ENCODE results near the gene RABGAP1. TPM values are rescaled to one million over a fixed set of nuclear protein-coding genes. Genes with fewer than 3 reads are reported as not detected.

The RABGAP1 gene
- total RNA-seq, 2 experiments from 2014 or later: 16.8 to 46.6 TPM

DNA sequence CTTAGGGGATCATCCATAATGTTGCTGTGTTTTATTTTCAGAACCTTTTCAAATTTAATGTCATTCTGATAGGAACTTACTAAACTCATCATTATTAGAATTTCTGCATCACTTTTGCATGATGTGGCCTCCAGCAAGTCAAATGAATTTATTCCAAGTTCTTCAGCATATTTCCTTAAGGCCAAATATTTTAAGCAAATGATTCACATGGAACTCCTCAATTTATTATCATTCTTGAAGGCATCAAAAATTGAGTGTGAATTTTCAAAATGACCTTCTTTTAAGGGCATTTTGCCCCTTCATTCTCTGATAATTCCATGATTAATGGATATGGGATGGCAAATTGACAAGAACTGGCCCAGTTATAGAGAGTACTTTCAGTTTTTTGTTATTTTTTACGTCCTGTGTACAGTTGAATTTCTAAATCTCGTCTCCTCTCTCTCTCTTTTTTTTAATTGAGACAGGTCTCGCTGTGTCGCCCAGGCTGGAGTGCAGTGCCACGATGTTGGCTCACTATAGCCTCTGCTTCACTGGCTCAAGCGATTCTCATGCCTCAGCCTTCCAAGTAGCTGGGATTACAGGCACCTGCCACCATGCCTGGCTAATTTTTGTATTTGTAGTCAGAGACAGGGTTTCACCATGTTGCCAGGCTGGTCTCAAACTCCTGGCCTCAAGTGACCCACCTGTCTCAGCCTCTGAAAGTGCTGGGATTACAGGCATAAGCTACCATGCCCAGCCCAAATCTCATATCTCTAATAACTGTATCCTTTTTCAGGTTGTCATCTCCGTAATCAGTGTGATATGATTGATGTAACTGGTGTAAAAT is 121.7 kb downstream of the RABGAP1 start:
- TF ChIP-seq, protein P1, sequence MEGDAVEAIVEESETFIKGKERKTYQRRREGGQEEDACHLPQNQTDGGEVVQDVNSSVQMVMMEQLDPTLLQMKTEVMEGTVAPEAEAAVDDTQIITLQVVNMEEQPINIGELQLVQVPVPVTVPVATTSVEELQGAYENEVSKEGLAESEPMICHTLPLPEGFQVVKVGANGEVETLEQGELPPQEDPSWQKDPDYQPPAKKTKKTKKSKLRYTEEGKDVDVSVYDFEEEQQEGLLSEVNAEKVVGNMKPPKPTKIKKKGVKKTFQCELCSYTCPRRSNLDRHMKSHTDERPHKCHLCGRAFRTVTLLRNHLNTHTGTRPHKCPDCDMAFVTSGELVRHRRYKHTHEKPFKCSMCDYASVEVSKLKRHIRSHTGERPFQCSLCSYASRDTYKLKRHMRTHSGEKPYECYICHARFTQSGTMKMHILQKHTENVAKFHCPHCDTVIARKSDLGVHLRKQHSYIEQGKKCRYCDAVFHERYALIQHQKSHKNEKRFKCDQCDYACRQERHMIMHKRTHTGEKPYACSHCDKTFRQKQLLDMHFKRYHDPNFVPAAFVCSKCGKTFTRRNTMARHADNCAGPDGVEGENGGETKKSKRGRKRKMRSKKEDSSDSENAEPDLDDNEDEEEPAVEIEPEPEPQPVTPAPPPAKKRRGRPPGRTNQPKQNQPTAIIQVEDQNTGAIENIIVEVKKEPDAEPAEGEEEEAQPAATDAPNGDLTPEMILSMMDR (conservative IDR thresholded peaks at IDR 0.05; ENCODE audit: low read length): no peak
- TF ChIP-seq EZH2phosphoT487 (IDR thresholded peaks at IDR 0.05; ENCODE audit: borderline replicate concordance, low read depth, low read length): no peak
- H3K9me2 ChIP-seq (ENCODE audit: insufficient read depth, low read length): no peaks in the 10 kb centered on the region
- CTCF ChIA-PET (ENCODE audit: unreplicated experiment): no interaction called here
- intact Hi-C loops (cut with micrococcal nuclease; ENCODE audit: unreplicated experiment): no loop called here
- H3K9me3 ChIP-seq (ENCODE audit: low read length): no peaks in the 10 kb centered on the region
- POLR2A ChIA-PET: no interaction called here
- H3K4me3 ChIP-seq (ENCODE audit: low read depth, low read length, poor library complexity, severe bottlenecking): no peak overlapping the region
- H3K4me1 ChIP-seq (ENCODE audit: insufficient read depth, low read length, poor library complexity, severe bottlenecking): no peaks in the 10 kb centered on the region
- peaks cover 23% of the 10 kb centered on the region; the same call in 1 of the 2 replicates for H3K36me3 ChIP-seq (ENCODE audit: insufficient read depth, low read length)
- H2AFZ ChIP-seq (ENCODE audit: low read length): no peak overlapping the region
- no peak for DNase-seq (ENCODE audit: low spot score)
- H4K20me1 ChIP-seq (ENCODE audit: insufficient read depth, low read length): no peaks in the 10 kb centered on the region
- no TSS peak for BruUV-seq (replicated peaks)
- H3K4me2 ChIP-seq (ENCODE audit: low read length): no peak overlapping the region
- no peaks in the 10 kb centered on the region for H3K79me2 ChIP-seq (ENCODE audit: insufficient read depth, low read depth, low read length)
- H3K27ac ChIP-seq (ENCODE audit: low read depth, low read length, poor library complexity, severe bottlenecking): no peak overlapping the region

DNA sequence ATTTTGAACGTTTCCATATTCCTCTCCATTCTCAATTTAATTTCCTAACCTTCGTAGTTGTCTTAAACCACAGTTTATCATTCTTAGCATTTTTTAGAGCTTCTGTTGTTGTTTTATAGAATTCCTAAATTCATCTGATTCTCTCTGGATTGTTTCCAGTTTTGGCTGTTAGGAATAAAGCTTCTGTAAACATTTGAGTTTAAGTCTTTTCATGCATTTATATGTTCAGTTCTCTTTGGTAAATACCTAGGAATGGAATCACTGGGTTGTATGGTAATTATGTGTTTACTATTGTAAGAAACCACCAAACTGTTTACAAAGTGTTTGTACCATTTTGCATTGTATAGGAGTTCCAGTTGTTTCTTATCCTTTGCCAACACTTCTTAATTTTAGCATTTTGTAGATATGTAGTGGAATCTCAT is 122.4 kb downstream of the RABGAP1 start:
- Histone ChIP-seq H3K79me2 (ENCODE audit: insufficient read depth, low read depth, low read length) (no peaks in the 10 kb centered on the region), H3K4me1 (ENCODE audit: insufficient read depth, low read length, poor library complexity, severe bottlenecking) (no peaks in the 10 kb centered on the region), H3K9me3 (ENCODE audit: low read length) (no peaks in the 10 kb centered on the region), H3K4me3 (ENCODE audit: low read depth, low read length, poor library complexity, severe bottlenecking) (no peak overlapping the region), H3K9me2 (ENCODE audit: insufficient read depth, low read length) (no peaks in the 10 kb centered on the region), H2AFZ (ENCODE audit: low read length) (no peak overlapping the region), H3K36me3 (ENCODE audit: insufficient read depth, low read length) (peaks cover 26% of the 10 kb centered on the region; the same call in 1 of the 2 replicates), H3K27ac (ENCODE audit: low read depth, low read length, poor library complexity, severe bottlenecking) (no peak overlapping the region), H4K20me1 (ENCODE audit: insufficient read depth, low read length) (no peaks in the 10 kb centered on the region), H3K4me2 (ENCODE audit: low read length) (no peak overlapping the region)
- no peak for DNase-seq (ENCODE audit: low spot score)
- no peak for TF ChIP-seq EZH2phosphoT487 (IDR thresholded peaks at IDR 0.05; ENCODE audit: borderline replicate concordance, low read depth, low read length)
- TF ChIP-seq, protein P1 (conservative IDR thresholded peaks at IDR 0.05; ENCODE audit: low read length): no peak
- POLR2A ChIA-PET: interaction anchor here (0.7 kb wide), 1 partner anchor 104 kb away, joined by 4 read pairs; no protein-coding TSS in a partner anchor
- no TSS peak for BruUV-seq (replicated peaks)
- CTCF ChIA-PET (ENCODE audit: unreplicated experiment): no interaction called here
- intact Hi-C loops (cut with micrococcal nuclease; ENCODE audit: unreplicated experiment): no loop called here

DNA sequence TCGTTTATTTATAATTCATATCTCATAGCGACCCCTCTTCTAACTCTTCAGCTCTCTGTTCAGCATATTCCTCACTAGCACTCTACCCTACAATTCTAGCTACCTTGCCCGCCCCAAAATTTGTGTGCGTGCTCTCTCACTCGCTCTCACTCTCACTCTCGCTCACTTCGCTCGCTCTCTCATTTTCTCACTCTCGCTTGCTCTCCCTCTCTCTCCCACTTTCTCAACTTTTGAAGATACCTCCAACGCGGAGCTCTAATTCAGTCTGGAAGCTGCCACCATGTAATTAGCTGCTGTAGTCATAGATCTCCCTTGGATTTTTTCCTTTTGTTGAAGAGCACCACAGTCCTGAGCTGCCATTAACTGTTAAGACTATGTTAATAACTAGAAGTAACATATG is 123.1 kb downstream of the RABGAP1 start:
- Histone ChIP-seq H3K4me3 (ENCODE audit: low read depth, low read length, poor library complexity, severe bottlenecking) (no peak overlapping the region), H3K36me3 (ENCODE audit: insufficient read depth, low read length) (peaks cover 26% of the 10 kb centered on the region; the same call in 1 of the 2 replicates), H3K79me2 (ENCODE audit: insufficient read depth, low read depth, low read length) (no peaks in the 10 kb centered on the region), H2AFZ (ENCODE audit: low read length) (no peak overlapping the region), H3K9me3 (ENCODE audit: low read length) (no peaks in the 10 kb centered on the region), H3K27ac (ENCODE audit: low read depth, low read length, poor library complexity, severe bottlenecking) (no peak overlapping the region), H4K20me1 (ENCODE audit: insufficient read depth, low read length) (no peaks in the 10 kb centered on the region), H3K4me2 (ENCODE audit: low read length) (no peak overlapping the region), H3K4me1 (ENCODE audit: insufficient read depth, low read length, poor library complexity, severe bottlenecking) (no peaks in the 10 kb centered on the region), H3K9me2 (ENCODE audit: insufficient read depth, low read length) (no peaks in the 10 kb centered on the region)
- CTCF ChIA-PET (ENCODE audit: unreplicated experiment): no interaction called here
- intact Hi-C loops (cut with micrococcal nuclease; ENCODE audit: unreplicated experiment): no loop called here
- no peak for DNase-seq (ENCODE audit: low spot score)
- TF ChIP-seq EZH2phosphoT487 (IDR thresholded peaks at IDR 0.05; ENCODE audit: borderline replicate concordance, low read depth, low read length): no peak
- TF ChIP-seq, protein P1 (conservative IDR thresholded peaks at IDR 0.05; ENCODE audit: low read length): no peak
- BruUV-seq (replicated peaks): no TSS peak
- POLR2A ChIA-PET: interaction anchor here (0.6 to 0.9 kb wide), 2 partner anchors 27 to 941 kb away, joined by 3 read pairs; no protein-coding TSS in a partner anchor
